HG02981 (cell line): ENCODE results near the gene ADO.
A peak's percentile ranks its signal among the peaks of the same experiment; 100 is the strongest.
"Not testable (repeated sequence)": the region's sequence is repeated elsewhere in the genome, so short reads cannot be mapped to it uniquely, and the experiment has no call there.

ENCODE experiments used
- ATAC-seq: cut with Tn5 transposase; IDR thresholded peaks from one replicate; pipeline ENCODE4 v1.9.1; 2021; ENCODE audit warnings: mild to moderate bottlenecking, moderate library complexity; ENCODE audit not compliant: unreplicated experiment

The ADO gene

GRCh38 chr10:62804356-62805230 lies at the start of gene ADO:
ADO (plus strand) TSS chr10:62804720; CDS start chr10:62805060, 340 bp downstream.
- ATAC-seq: peak; percentile 86

- no peak for ATAC-seq
These were observed 49.6 kb upstream of the ADO start for GRCh38 chr10:62754963-62755362.

- ATAC-seq: peak; percentile 61
These were observed 48.6 kb upstream of the ADO start for GRCh38 chr10:62755662-62756653.

GRCh38 chr10:62759599-62760175 lies 44.8 kb upstream of the ADO start:
- ATAC-seq: no peak

- no peak for ATAC-seq
These were observed 44.1 kb upstream of the ADO start for GRCh38 chr10:62760401-62760800.

GRCh38 chr10:62761115-62761514 lies 43.4 kb upstream of the ADO start:
- no peak for ATAC-seq

- no peak for ATAC-seq
These were observed 41.4 kb upstream of the ADO start for GRCh38 chr10:62763155-62763554.

GRCh38 chr10:62764011-62764410 lies 40.5 kb upstream of the ADO start:
- ATAC-seq: no peak

- ATAC-seq: no peak
These were observed 38.8 kb upstream of the ADO start for GRCh38 chr10:62765726-62766125.

GRCh38 chr10:62766386-62766785 lies 38.1 kb upstream of the ADO start:
- no peak for ATAC-seq

GRCh38 chr10:62769574-62770242 lies 34.8 kb upstream of the ADO start:
- peak; percentile 78 for ATAC-seq

- ATAC-seq: no peak
These were observed 32.1 kb upstream of the ADO start for GRCh38 chr10:62772186-62772974.

- peak; percentile 52 for ATAC-seq
These were observed 26.4 kb upstream of the ADO start for GRCh38 chr10:62778125-62778524.

GRCh38 chr10:62779487-62780248 lies 24.9 kb upstream of the ADO start:
- ATAC-seq: peak; percentile 91

GRCh38 chr10:62784537-62784936 lies 20.0 kb upstream of the ADO start:
- not testable (repeated sequence) for ATAC-seq

GRCh38 chr10:62788285-62788684 lies 16.2 kb upstream of the ADO start:
- not testable (repeated sequence) for ATAC-seq

GRCh38 chr10:62788861-62789467 lies 15.6 kb upstream of the ADO start:
- ATAC-seq: no peak

- no peak for ATAC-seq
These were observed 14.4 kb upstream of the ADO start for GRCh38 chr10:62790019-62790555.
